GM18907 (cell line): ENCODE measurements around the gene RAG2.

Experiments used
- ATAC-seq: cut with Tn5 transposase; IDR thresholded peaks from one replicate; pipeline ENCODE4 v1.9.1; 2021; ENCODE audit warnings: mild to moderate bottlenecking, moderate library complexity; ENCODE audit not compliant: unreplicated experiment

Gene RAG2

DNA sequence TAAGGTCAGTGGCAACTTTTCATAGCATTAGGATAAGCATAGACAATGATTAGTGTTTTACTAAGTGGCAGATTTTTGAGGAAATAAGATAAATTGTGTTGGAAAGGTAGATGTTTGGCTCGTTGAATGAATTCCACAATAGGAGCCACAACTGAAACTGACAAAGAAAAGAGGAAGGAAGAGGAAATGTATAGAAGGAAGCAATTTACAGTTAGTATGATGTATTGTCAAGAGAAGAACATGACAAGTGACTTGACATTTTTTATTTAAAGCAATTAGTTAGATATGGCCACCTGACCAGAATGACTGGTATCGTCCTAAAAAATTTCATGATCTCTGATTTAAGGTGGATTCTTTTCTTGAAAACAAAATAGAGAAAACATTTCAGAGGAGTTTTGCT, 3.1 kb upstream of the RAG2 start:
- ATAC-seq = no peak

DNA sequence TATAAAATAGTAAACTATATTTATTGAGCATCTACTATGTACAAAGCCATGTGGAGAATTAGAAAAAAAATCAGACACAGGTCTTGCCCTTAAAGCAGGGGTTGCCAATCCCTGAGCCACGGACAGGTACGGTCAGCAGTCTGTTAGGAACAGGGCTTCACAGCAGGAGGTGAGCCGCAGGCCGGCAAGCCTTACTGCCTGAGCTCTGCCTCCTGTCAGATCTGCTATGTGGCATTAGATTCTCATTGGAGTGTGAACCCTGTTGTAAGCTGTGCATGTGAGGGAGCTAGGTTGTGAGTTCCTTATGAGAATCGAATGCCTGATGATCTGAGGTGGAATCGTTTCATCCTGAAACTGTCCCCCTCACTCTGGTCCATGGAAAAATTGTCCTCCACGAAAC, 2.1 kb upstream of the RAG2 start:
- no peak for ATAC-seq

DNA sequence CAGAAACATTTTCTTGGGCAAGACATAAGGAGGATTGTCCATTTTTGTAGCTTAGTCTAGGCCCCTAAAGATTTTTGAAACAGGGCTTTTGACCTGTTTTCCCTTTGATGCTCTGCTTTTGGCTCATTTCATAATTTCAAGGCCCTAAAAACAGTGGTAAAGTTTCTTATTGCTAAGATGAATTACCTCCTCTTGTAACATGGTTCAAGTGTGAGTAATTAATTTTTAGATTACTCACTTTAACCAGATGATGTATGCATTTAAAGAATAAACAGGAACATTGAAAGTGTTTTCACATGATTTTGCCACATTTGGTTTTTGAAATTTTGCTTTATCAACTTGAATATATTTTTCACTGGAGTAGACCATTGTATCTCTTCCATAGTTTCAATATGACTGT, 1.2 kb downstream of the RAG2 start:
- no peak for ATAC-seq

DNA sequence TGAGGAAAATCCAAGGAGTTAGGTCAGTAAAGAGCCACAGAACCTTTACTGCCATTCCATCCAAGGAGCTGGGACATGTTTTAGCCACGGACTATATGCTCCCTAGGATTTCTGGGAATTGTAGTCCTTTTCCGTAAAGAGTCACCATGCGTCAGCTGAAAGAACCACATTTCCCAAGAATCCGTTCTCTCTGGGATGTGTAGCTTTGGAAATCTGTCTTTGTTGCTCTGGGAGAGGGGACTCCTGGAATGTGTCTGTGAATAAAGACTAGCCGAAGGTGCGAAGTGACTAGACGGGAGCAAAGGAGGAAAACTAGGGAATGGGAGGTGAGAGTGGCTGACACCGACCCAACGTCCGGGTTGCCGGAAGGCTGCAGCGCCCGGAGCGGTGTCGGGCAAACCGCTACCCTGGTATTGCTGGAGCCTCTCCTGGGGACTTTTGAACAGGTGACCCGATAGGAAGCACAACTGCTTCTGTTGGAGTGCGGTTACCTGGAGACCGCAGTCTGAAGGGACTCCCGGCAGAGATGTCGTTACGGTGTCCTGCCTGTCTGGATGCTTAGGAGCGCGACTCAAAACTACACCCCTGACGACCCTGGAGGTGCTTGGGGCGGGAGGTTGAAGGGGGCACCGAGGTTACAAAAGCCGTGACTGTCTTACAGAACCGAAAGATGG, 3.6 kb downstream of the RAG2 start, which contains the start of gene IFTAP:
Gene IFTAP, plus strand, starts transcription at position 187 of the 674 bp plus-strand sequence. CDS start 15,602 bp downstream, outside the sequence.
- peak; percentile 94 for ATAC-seq

DNA sequence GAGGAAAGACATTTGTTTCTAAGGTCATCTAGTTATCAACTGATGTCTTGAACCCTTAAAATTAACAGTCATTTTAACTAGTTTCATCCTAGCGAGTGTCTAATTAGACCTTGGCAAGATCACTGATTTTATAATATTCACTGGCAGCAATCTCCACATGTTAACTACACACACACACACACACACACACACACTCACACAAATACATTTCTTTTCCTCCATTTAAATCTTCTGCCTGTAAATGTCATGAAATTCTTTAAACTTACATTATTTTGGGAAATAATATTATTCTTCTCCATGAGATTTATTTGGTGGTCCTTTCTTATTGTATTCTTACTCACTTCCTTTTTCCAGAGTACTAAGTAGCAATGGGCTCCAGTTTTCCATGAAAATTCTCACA, 6.6 kb downstream of the RAG2 start:
- no peak for ATAC-seq

DNA sequence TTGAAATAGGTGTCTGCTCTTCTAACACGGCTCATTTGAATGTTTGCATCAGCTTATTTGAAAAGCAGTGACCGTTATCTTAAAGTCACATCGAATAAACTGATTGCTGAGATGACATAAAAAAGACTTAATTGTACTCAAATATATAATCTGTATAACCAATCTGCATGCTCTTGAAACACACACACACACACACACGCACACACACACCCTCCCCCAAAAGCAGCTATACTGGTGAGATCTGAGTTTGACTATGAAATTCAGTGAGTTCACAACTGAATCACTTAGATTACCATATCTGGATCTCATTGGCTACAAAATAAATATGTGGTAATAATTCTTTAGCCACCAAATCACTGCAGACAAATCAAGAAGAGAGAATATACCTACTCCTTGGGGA, 7.5 kb downstream of the RAG2 start:
- no peak for ATAC-seq

DNA sequence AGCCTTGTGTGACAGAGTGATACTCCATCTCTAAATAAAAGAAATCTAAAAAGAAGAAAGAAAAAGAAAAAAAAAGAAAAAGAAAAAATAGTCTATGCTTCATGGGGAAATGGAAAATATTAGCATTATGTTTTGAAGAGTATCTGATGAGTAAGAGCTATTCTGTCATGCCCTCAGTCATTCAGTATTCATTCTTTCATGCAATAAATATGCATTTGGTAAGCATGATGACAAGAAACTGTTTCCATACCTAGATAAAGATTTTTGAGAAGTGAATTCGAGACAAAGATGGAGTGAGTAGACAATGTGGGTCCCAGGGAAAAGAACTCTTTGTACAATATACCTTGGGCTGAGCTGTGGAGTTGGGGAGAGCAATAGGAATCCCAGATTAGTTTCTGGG, 9.9 kb downstream of the RAG2 start:
- no peak for ATAC-seq

DNA sequence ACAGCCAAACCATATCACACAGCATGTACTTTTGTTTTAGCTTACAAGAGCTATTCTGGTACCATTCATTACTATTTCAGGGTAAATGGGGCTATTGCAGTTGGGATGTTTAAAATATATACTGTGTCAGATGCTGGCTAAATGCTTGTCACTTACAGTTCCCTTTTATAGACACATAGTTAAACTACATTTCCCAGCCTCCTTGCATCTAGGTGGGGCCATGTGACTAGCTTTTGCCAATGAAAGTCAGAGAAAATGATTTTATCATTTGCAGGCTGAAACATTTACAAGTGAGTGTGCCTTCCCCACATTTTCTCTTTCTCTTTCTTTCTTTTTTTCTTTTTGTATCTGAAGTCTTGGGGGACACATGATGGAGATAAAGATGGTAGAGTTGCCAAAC, 11.5 kb downstream of the RAG2 start:
- ATAC-seq = peak; percentile 64

DNA sequence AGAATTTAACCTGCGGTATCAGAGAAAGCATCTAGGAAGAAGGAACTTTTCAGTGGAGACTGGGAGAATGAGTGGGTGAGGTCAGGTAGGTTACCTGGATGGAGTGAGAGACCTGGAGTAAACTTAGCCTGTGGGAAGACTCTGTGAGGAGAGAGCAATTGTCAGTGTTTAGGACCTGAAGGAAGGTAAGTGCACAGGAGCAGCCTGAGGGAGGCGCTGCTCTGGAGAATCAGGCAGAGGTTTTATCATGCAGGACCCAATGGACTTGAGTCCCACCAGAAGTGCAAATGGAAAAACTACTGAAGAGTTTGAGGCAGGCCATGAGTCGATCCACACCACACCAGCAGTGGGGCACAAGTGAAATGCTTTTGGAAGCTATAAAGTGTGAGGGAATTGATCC, 14.4 kb downstream of the RAG2 start:
- no peak for ATAC-seq

DNA sequence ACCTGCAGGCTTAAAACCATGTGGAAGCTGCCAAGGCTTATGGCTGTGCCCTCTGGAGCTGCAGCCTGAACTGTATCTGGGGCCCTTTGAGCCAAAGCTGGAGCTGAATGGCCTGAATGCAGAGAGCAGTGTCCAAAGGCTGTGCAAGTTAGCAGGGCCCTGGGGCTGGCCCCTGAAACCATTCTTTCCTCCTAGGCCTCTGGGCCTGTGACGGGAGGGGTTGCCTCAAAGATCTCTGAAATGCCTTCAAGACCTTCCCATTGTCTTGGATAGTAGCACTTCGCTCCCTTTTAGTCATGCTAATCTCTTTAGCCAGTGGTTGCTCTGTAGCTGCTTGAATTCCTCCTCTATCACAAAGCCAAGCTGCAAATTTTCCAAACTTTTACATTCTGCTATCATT, 16.5 kb downstream of the RAG2 start:
- no peak for ATAC-seq

DNA sequence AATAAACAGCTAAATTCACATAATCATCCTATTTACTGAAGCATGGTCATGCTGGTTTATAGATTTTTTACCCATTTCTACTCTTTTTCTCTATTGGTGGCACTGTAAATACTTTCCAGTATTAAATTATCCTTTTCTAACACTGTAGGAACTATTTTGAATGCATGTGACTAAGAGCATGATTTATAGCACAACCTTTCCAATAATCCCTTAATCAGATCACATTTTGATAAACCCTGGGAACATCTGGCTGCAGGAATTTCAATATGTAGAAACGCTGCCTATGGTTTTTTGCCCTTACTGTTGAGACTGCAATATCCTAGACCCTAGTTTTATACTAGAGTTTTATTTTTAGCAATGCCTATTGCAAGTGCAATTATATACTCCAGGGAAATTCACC, 19.6 kb downstream of the RAG2 start:
- ATAC-seq = no peak

DNA sequence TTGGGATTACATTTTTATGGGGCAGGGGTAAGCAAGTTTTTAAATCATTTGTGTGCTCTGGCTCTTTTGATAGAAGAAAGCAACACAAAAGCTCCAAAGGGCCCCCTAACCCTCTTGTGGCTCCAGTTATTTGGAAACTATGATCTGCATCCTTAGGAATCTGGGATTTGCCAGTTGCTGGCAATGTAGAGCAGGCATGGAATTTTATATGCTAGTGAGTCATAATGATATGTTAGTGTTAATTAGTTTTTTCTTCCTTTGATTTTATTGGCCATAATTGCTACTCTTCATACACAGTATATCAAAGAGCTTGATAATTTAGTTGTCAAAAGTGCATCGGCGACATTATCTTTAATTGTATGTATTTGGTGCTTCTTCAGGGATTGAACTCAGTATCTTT, 20.2 kb downstream of the RAG2 start:
- no peak for ATAC-seq

DNA sequence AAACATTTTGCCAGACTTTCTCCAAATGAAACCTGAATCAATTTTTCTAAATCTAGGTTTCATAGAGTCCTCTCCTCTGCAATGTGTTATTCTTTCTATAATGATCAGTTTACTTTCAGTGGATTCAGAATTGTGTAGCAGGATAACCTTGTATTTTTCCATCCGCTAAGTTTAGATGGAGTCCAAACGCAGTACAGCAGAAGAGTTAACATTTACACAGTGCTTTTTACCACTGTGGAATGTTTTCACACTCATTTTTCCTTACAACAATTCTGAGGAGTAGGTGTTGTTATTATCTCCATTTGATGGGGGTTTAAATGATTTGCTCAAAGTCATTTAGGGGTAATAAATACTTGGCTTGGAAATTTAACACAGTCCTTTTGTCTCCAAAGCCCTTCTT, 20.7 kb downstream of the RAG2 start:
- no peak for ATAC-seq

DNA sequence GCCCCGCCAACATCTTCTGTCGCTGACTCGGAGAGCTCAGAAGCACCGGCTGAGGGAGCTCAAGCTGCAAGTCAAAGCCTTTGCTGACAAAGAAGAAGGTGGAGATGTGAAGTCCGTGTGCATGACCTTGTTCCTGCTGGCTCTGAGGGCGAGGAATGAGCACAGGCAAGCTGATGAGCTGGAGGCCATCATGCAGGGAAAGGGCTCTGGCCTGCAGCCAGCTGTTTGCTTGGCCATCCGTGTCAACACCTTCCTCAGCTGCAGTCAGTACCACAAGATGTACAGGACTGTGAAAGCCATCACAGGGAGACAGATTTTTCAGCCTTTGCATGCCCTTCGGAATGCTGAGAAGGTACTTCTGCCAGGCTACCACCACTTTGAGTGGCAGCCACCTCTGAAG, 23.6 kb downstream of the RAG2 start:
- no peak for ATAC-seq

DNA sequence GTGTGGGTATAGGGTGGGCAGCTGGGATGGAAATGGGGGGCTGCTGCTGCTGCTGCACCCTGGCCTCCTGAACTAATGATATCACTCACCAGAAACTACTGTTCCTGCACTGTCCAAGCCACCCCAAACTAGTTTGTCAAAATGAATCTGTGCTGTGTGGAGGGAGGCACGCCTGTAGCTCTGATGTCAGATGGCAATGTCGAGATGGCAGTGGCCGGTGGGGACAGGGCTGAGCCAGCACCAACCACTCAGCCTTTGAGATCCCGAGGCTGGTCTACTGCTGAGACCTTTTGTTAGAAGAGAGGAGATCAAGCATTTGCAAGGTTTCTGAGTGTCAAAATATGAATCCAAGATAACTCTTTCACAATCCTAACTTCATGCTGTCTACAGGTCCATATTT, 28.9 kb downstream of the RAG2 start:
- ATAC-seq = no peak

DNA sequence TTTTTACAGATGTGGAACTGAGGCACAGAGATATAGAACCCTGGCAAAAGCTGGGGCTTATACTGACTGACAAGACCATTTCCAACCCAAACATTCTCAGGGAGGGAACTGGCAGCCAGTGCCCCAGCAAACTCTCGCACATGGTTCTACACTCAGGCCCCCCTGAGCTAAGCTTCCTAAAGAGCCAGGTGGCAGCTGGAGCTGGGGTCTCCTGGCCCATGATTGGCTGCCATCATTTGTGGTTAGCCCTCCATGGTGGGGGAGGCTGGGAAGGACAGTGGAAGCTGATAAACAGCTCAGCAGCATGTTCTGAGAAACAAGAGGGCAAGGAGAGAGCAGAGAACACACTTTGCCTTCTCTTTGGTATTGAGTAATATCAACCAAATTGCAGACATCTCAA, 30.3 kb downstream of the RAG2 start, which contains the start of gene RAG1:
Gene RAG1, plus strand, starts transcription at position 314 of the 400 bp plus-strand sequence. CDS start 5,298 bp downstream, outside the sequence.
- no peak for ATAC-seq

DNA sequence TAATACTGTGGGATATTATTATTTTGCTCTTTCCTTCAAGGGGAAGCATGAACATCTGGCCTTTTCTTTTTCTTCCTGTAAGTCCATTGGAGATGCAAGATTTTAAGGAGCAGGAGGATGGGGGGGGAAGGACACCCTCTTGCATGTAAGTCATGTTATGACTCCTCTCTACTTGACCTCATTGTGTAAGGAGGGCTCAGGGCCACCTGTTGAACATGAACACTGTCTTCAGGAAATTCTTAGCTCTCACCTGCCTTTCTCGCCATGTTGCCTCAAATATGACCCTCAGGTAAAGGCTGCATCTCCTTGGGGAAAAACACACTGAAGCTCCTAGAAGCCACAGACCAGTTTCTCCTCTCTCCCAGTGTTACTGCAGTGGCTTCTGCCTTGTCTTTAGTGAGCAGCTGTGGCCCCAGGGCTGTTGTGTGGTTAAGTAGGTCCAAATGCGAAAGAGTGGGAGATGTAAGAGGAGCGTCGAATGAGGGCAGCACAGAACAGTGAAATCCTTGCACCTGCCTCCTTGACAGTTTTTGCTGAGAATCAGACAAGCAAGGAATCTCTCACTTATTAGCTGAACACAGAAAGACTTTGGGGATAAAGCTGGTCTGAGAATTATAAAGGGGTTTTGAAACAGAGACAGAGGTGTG, 31.5 kb downstream of the RAG2 start:
- no peak for ATAC-seq

DNA sequence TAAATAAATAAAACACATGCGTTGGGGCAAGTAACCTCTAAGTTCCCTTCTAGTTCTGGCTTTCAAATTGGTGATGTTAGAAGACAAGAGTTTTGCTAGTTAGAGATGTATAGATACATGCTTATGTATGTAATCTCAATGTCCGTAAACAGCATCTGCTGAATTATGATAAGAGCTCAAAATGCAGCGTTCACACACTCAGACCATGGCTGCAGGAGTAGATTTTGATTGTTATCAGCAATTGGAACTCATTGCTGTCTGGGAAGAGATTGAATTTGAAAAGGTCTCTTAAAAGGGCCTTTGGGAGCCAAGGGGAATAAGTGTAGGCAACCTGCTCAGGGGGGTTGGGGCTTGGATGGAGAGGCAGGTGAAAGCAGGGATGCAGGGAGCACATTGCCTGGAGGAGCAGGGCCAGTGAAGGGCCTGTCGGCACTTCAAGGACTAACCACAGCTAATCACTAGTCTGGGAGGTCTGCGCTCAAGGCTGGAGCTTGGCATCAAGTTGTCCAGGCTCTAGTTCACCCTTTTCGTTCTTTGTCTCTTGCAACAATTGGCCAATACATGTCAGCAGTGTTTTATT, 32.9 kb downstream of the RAG2 start:
- ATAC-seq = no peak

DNA sequence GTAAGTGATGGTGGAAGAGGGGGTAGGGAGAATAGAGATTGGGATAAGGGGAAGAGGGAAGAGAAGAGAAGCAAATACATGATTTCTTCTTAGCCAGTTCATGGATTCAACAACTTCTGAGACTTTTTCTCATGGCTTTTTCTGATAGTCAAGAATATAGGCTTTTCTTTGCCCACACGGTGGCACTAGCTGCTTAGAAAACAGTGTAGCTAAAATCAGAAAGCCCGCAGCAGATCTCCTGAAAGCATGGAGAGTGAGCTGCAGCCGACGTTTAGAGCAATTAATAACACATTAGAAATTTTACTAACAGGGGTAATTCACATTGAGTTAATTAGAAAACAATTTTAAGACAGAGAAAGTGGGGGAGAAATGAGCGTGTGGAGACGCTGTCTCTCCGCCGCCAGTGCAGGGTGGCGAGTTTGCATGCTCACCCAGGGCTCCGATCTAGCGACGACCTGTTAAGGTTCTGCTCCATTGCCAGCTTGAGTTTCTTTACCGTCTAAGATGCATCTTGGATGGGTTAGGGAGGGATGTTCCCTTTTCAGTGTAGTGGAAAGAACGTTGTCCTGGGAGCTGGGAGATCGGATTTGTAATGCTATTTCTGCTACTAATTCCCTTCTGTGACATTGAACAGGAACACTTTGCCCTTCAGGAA, 33.5 kb downstream of the RAG2 start:
- peak; percentile 69 for ATAC-seq

DNA sequence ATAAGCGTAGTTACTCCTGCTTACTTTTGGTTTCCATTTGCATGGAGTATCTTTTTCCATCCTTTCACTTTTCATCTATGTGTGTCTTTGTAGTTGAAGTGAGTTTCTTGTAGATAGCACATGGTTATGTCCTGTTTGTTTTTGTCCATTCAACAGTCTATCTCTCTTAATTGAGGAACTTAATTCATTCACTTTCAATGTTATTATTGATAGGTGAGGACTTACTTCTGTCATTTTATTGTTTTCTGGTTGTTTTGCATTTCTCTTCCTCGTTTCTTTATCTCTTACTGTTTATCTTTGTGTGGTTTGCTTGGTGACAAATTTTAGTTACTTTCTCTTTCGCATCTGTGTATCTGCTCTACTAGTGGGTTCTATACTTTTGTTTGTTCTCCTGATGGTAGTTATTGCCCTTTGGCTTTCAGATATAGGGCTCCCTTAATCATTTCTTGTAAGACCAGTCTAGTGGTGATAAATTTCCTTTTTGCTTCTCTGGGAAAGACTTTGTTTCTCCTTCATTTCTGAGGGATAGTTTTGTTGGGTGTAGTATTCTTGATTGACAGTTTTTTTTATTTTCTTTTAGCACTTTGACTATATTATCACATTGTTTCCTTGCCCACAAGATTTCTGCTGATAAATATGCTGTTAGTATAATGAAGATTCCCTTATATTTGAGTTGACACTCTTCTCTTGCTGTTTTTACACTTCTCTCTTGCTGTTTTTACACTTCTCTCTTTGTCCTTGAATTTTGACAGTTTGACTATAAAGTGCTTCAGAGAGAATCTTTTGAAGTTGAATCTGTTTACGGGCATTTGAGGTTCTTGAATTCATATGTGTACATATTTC, 39.2 kb downstream of the RAG2 start:
- ATAC-seq = peak; percentile 95

DNA sequence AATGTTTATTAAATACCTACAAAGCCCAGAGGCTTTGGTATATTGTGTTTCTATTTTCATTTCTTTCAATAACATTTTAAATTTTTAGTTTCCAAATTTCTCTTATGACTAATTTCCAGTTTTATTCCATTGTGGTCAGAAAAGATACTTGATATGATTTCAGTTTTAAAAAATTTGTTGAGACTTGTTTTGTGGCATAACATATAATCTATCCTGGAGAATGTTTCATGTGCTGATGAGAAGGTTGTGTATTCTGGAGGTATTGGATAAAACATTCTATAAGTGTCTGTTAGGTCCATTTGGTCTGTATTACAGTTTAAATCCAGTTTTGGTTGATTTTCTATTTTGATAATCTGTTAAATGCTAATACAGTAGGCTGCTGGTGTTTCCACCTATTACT, 40.0 kb downstream of the RAG2 start:
- ATAC-seq = no peak
